ENCODE data around the gene OR4E2. TPM values are rescaled to one million over a fixed set of nuclear protein-coding genes. Genes with fewer than 3 reads are reported as not detected.

The OR4E2 gene
- polyA plus RNA-seq, 3 donors: not detected

DNA sequence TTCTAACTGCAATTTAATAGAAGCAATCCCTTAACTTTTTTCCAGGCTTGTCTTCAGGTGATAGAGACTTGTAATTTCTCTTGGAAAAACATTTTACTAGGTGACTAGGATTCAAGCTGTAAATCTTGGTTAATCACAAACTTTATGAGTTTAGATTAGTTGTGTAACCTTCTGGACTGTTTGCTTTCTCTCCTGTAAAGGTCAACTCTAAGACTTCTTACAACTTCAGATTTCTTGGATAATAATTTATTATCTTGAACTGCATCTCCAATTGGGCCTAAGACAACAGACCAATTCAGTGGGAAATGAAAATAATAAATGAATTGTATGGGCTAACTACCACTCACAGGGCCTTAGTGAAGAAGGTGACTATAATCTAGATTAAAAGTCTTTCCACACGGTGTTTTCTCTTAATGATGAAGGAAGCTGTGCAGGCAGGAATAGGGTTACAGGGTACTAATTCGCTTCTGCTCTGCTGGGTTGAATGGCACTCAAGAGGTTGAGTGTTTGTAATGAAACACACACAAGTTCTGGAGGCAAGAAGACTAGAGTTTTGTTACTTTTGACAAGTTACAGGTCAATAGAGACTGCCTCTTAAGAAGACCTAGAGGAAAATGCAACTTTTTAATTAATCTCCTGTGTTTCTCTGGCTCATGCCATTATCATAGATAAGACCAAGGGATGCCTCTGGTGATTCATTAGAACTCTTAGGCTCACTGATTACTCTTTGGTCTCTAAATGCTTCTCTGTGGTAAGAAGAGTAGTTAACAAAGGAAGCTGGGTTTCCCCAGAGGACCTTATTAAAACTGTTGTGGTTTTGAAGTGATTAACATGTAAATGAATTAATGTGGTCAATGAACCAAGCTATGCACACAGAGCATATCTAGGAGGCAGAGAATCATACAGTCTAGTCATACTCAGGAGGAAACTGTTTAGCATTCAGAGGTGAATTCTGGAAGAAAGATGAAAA lies 50.0 kb downstream of the OR4E2 start:
- Histone ChIP-seq H3K9ac (ENCODE audit: insufficient read depth, low read length, poor library complexity, severe bottlenecking) (no peak overlapping the region), H4K20me1 (ENCODE audit: insufficient read depth, low read length) (no peaks in the 10 kb centered on the region), H3K4me1 (ENCODE audit: control insufficient read depth in 1 of 2, insufficient read depth in 2 of 2, low read length in 2 of 2) (no peaks in the 10 kb centered on the region), H3K4me3 (replicated peaks in 1 of 3; ENCODE audit: low read depth in 2 of 3, low read length in 3 of 3) (no peak overlapping the region), H3K36me3 (replicated peaks in 1 of 2; ENCODE audit: control insufficient read depth in 1 of 2, insufficient read depth in 2 of 2, low read length in 2 of 2) (no peaks in the 10 kb centered on the region), H3K27ac (ENCODE audit: low read depth in 1 of 2, low read length in 2 of 2) (no peak overlapping the region), H2AFZ (ENCODE audit: insufficient read depth, low read depth, low read length, poor library complexity, severe bottlenecking) (no peak overlapping the region), H3K9me3 (replicated peaks in 1 of 2; ENCODE audit: control insufficient read depth in 1 of 2, insufficient read depth in 1 of 2, low read length in 2 of 2) (peaks cover 0 to under 1% of the 10 kb centered on the region in 2 donors), H3K4me2 (replicated peaks; ENCODE audit: extremely low read depth, low read length, poor library complexity, severe bottlenecking) (no peak overlapping the region), H3K27me3 (ENCODE audit: control insufficient read depth in 2 of 2, insufficient read depth in 2 of 2, low read length in 2 of 2) (no peaks in the 10 kb centered on the region), H3K79me2 (ENCODE audit: insufficient read depth, low read length) (no peaks in the 10 kb centered on the region)
- intact Hi-C loops (cut with micrococcal nuclease): no loop called here
- Mint-ChIP-seq H3K9me3 (peaks cover 0 to 10% (median 5%) of the 10 kb centered on the region in 7 donors), H3K4me3 (no peak overlapping the region), H3K27ac (no peak overlapping the region), H3K27me3 (ENCODE audit: low read depth in 3 of 3) (peaks cover 2 to 9% (median 5%) of the 10 kb centered on the region in 3 donors), H3K36me3 (no peaks in the 10 kb centered on the region), H3K4me1 (peaks cover 1% of the 10 kb centered on the region)
- no peak for TF ChIP-seq CTCF (IDR thresholded peaks at IDR 0.05)
- 83% methylated on average over 1 of the region's 2 CpGs for WGBS (ENCODE audit: insufficient coverage)
- DNase-seq: no peak

GRCh38 chr14:21704338-21704737 lies 50.7 kb downstream of the OR4E2 start:
- no peak overlapping the region for H3K27ac Mint-ChIP-seq

More at GRCh38 chr14:21704338-21704737, 50.7 kb downstream of the OR4E2 start:
- Histone ChIP-seq H3K9me3 (replicated peaks in 1 of 2; ENCODE audit: control insufficient read depth in 1 of 2, insufficient read depth in 1 of 2, low read length in 2 of 2) (peaks cover 0 to 5% of the 10 kb centered on the region in 2 donors), H3K36me3 (replicated peaks in 1 of 2; ENCODE audit: control insufficient read depth in 1 of 2, insufficient read depth in 2 of 2, low read length in 2 of 2) (no peaks in the 10 kb centered on the region), H3K79me2 (ENCODE audit: insufficient read depth, low read length) (no peaks in the 10 kb centered on the region), H3K4me1 (ENCODE audit: control insufficient read depth in 1 of 2, insufficient read depth in 2 of 2, low read length in 2 of 2) (no peaks in the 10 kb centered on the region), H3K9ac (ENCODE audit: insufficient read depth, low read length, poor library complexity, severe bottlenecking) (no peak overlapping the region), H3K4me3 (replicated peaks in 1 of 3; ENCODE audit: low read depth in 2 of 3, low read length in 3 of 3) (no peak overlapping the region), H4K20me1 (ENCODE audit: insufficient read depth, low read length) (no peaks in the 10 kb centered on the region), H3K27ac (ENCODE audit: low read depth in 1 of 2, low read length in 2 of 2) (no peak overlapping the region), H2AFZ (ENCODE audit: insufficient read depth, low read depth, low read length, poor library complexity, severe bottlenecking) (no peak overlapping the region), H3K27me3 (ENCODE audit: control insufficient read depth in 2 of 2, insufficient read depth in 2 of 2, low read length in 2 of 2) (peaks cover 0 to 2% of the 10 kb centered on the region in 2 donors), H3K4me2 (replicated peaks; ENCODE audit: extremely low read depth, low read length, poor library complexity, severe bottlenecking) (no peak overlapping the region)
- Mint-ChIP-seq H3K36me3 (no peaks in the 10 kb centered on the region), H3K4me3 (no peak overlapping the region), H3K27me3 (ENCODE audit: low read depth in 3 of 3) (peaks cover 2 to 10% (median 9%) of the 10 kb centered on the region in 3 donors), H3K4me1 (peaks cover 1% of the 10 kb centered on the region), H3K9me3 (peaks cover 0 to 14% (median 5%) of the 10 kb centered on the region in 7 donors)
- TF ChIP-seq CTCF (IDR thresholded peaks at IDR 0.05): no peak
- intact Hi-C loops (cut with micrococcal nuclease): no loop called here
- no peak for DNase-seq

Data from CD14-positive monocyte (primary cell).